Stimulated activated CD4-positive, alpha-beta T cell treated with anti-CD3 and anti-CD28 coated beads, TNF-alpha, amount 100 ng/mL, for 24 hours (primary cell): ENCODE data around the gene SCARF2.

Experiments used
- DNase-seq, 3 experiments: peaks; one replicate each; pipeline ENCODE4 v3.0.0-alpha.2; 2020; ENCODE audit warnings: low read depth in 3 of 3

SCARF2 gene

GRCh38 chr22:20439928-20440575 is 2.4 kb upstream of the SCARF2 start:
- DNase-seq: no peak

- no peak for DNase-seq
Observed at GRCh38 chr22:20439556-20439927, 1.9 kb upstream of the SCARF2 start.

- no peak for DNase-seq
Observed at GRCh38 chr22:20438678-20439492, 1.3 kb upstream of the SCARF2 start.

- DNase-seq: no peak
Observed at GRCh38 chr22:20438427-20438677, 727 bp upstream of the SCARF2 start.

GRCh38 chr22:20436768-20437612 is 635 bp downstream of the SCARF2 start:
- no peak for DNase-seq

GRCh38 chr22:20436307-20436767 is 1.3 kb downstream of the SCARF2 start:
- no peak for DNase-seq

- DNase-seq: no peak
Observed at GRCh38 chr22:20435436-20436306, 2.0 kb downstream of the SCARF2 start.

- DNase-seq: no peak
Observed at GRCh38 chr22:20434773-20435172, 2.9 kb downstream of the SCARF2 start.

- no peak for DNase-seq
Observed at GRCh38 chr22:20434264-20434751, 3.3 kb downstream of the SCARF2 start.

- DNase-seq: no peak
Observed at GRCh38 chr22:20433686-20434241, 3.9 kb downstream of the SCARF2 start.

- DNase-seq: no peak
Observed at GRCh38 chr22:20433191-20433590, 4.4 kb downstream of the SCARF2 start.

- no peak for DNase-seq
Observed at GRCh38 chr22:20432244-20432686, 5.4 kb downstream of the SCARF2 start.

- DNase-seq: no peak
Observed at GRCh38 chr22:20431511-20432192, 6.0 kb downstream of the SCARF2 start.

GRCh38 chr22:20430720-20431510 is 6.7 kb downstream of the SCARF2 start:
- DNase-seq: peak in 2 of 3 experiments; percentile 29 to 63

GRCh38 chr22:20430101-20430719 is 7.4 kb downstream of the SCARF2 start:
- DNase-seq: no peak

- DNase-seq: peak; percentile 52 to 81 (median 54)
Observed at GRCh38 chr22:20429254-20430100, 8.1 kb downstream of the SCARF2 start.

GRCh38 chr22:20428496-20429253 is 8.9 kb downstream of the SCARF2 start:
- no peak for DNase-seq
